ENCODE results near the gene RAE1. TPM values are rescaled to one million over a fixed set of nuclear protein-coding genes. Genes with fewer than 3 reads are reported as not detected.
A peak's percentile ranks its signal among the peaks of the same experiment; 100 is the strongest.

The RAE1 gene
- total RNA-seq, 1 donor from 2014 or later = 24.7 TPM

DNA sequence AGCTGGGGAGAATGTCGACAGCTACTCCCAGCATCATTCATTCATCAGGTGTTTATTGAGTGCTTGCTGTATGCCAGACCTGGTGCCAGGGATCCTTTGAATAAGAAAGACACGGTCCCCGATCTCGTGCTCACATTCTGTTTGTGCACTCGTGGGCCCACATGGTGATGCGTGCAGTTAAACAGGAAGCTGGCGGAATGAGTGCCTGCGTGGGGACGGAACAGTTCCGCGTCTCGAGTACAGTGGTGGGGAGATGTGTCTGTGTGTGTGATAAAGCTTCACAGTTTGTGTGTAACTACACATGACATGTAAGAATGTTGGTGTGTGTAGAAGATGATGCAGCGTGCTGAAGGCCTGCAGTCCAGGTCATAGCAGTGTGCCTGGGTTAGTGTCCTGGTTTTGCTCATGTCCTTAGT is 46.6 kb downstream of the RAE1 start:
- no peak for DNase-seq (ENCODE audit: extremely low spot score, unreplicated experiment)
- Mint-ChIP-seq H3K4me3 (ENCODE audit: unreplicated experiment) (no peak overlapping the region), H3K36me3 (ENCODE audit: unreplicated experiment) (peaks cover 19% of the 10 kb centered on the region), H3K4me1 (ENCODE audit: unreplicated experiment) (peaks cover 64% of the 10 kb centered on the region), H3K27ac (ENCODE audit: unreplicated experiment) (peak overlapping the region; percentile 52), H3K9me3 (ENCODE audit: unreplicated experiment) (no peaks in the 10 kb centered on the region), H3K27me3 (ENCODE audit: unreplicated experiment) (no peaks in the 10 kb centered on the region)
- no peak for TF ChIP-seq CTCF (IDR thresholded peaks at IDR 0.05)

DNA sequence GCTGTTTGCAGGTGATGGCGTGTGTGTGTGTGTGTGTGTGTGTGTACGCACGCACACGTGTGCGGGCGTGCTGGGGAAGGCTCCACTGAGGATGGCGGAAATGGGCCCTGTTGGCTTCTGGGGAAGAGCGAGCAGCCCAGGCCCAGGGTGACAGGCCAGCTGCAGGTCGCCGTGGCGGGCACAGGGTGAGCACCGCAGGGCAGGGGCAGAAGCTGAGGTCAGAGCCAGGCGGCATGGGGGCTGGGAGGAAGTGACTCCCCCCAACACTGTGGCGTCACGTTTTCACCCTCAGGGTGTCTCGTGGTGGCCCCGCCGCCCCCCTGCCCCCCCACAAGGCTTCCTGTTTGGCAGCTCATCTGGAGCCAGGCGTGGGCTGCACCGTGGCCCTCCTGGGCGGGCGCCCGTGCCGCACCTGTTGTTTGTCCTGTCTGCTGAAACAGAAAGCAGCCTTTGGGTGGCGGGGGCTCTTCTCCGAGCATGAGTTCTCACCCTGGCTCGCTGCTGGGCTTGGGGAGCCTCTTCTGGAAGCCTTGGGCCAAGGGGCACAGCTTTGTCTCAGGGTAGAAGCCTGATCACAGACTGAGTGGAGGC is 47.3 kb downstream of the RAE1 start:
- H3K9me3 Mint-ChIP-seq (ENCODE audit: unreplicated experiment) = no peaks in the 10 kb centered on the region
- no peak overlapping the region for H3K4me3 Mint-ChIP-seq (ENCODE audit: unreplicated experiment)
- peaks cover 19% of the 10 kb centered on the region for H3K36me3 Mint-ChIP-seq (ENCODE audit: unreplicated experiment)
- no peak for TF ChIP-seq CTCF (IDR thresholded peaks at IDR 0.05)
- no peak for DNase-seq (ENCODE audit: extremely low spot score, unreplicated experiment)
- no peaks in the 10 kb centered on the region for H3K27me3 Mint-ChIP-seq (ENCODE audit: unreplicated experiment)
- peak overlapping the region; percentile 76 for H3K27ac Mint-ChIP-seq (ENCODE audit: unreplicated experiment)
- peaks cover 57% of the 10 kb centered on the region for H3K4me1 Mint-ChIP-seq (ENCODE audit: unreplicated experiment)

DNA sequence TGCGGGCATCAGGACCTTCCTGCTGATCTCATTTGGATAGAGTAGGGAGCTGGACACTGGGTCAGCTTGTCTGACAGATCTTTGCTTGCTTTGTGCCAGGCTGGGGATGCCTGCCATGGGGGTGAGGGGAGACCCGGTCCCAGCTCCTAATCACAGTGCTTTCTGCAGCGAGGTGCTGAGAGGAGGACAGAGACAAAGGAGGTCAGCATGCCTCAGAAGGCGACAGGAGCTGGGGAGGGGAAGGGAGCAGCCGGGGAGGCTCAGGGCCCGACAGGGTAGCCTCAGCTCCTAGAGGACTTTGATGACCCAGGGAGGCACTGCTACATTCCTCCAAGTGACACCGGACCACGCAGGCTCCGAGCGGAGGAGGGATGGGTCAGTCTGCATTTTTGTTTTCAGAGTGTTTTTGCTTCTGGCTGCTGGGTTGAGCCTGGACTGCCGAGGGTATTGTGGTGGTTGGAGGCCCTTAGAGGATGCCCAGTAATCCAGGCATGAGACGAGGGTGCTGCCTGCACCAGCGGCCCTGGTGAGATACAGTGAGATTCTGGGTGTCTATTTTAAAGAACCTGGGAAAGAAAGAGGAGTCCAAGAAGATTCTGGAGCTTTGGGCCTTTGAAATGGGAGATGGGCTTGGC is 48.0 kb downstream of the RAE1 start:
- H3K4me3 Mint-ChIP-seq (ENCODE audit: unreplicated experiment) = peak overlapping the region; percentile 20
- H3K9me3 Mint-ChIP-seq (ENCODE audit: unreplicated experiment) = no peaks in the 10 kb centered on the region
- H3K36me3 Mint-ChIP-seq (ENCODE audit: unreplicated experiment) = peaks cover 16% of the 10 kb centered on the region
- peak overlapping the region; percentile 76 for H3K27ac Mint-ChIP-seq (ENCODE audit: unreplicated experiment)
- TF ChIP-seq CTCF (IDR thresholded peaks at IDR 0.05) = no peak
- no peak for DNase-seq (ENCODE audit: extremely low spot score, unreplicated experiment)
- H3K27me3 Mint-ChIP-seq (ENCODE audit: unreplicated experiment) = no peaks in the 10 kb centered on the region
- H3K4me1 Mint-ChIP-seq (ENCODE audit: unreplicated experiment) = peaks cover 51% of the 10 kb centered on the region

DNA sequence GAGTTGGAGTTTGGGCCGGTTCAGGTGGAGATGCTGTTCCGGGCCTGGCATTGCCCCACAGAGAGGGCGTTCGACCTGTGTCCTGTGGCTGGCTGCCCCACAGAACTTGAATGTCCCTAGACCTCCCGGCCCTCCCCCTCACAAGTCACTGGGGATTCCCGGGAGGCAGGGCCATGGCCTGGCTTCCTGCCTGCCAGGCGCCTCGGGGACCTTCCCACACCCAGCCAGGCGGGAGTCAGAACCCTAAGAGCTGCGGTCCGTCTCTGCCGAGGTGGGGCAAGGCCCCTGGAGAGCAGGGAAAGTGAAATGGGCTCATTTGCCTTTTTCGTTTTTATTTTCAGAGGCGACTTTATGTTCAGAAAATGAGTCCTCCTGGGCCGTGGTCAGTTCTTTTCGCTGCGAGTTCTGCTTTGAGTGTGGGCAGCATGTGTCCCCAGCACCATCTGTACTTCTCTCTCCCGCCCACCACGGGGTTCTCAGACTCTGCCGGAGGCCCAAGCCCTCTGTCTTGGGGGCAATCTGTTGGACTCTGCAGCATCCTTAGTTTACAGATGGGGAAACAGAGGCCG is 48.6 kb downstream of the RAE1 start:
- DNase-seq (ENCODE audit: extremely low spot score, unreplicated experiment) = no peak
- Mint-ChIP-seq H3K36me3 (ENCODE audit: unreplicated experiment) (peaks cover 16% of the 10 kb centered on the region), H3K9me3 (ENCODE audit: unreplicated experiment) (no peaks in the 10 kb centered on the region), H3K4me3 (ENCODE audit: unreplicated experiment) (no peak overlapping the region), H3K27me3 (ENCODE audit: unreplicated experiment) (no peaks in the 10 kb centered on the region), H3K4me1 (ENCODE audit: unreplicated experiment) (peaks cover 45% of the 10 kb centered on the region), H3K27ac (ENCODE audit: unreplicated experiment) (peak overlapping the region; percentile 76)
- no peak for TF ChIP-seq CTCF (IDR thresholded peaks at IDR 0.05)

DNA sequence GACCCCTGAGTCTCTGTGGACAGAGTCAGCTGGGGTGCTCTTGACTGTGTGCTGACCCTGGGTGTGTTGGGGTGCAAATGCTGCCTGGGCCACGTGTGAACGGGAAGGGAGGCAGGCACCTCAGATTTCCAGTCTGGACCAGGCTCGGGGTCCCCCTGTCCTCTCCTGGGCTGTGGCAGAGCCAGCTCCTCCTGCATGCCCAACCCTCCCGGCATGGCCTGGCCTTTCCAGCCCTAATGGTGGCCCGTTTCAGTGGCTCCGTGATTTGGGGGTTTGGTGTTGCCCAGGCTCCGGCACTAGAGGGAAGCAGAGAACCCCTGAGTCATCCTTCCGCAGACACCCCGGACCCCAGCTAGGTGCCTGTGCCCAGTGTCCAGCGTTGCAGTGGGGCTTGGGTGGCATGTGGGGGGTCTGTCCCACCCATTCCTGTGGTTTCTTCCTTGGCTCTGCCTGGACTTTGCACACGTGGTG is 49.2 kb downstream of the RAE1 start:
- peaks cover 16% of the 10 kb centered on the region for H3K36me3 Mint-ChIP-seq (ENCODE audit: unreplicated experiment)
- no peak for DNase-seq (ENCODE audit: extremely low spot score, unreplicated experiment)
- peak overlapping the region; percentile 76 for H3K27ac Mint-ChIP-seq (ENCODE audit: unreplicated experiment)
- peaks cover 39% of the 10 kb centered on the region for H3K4me1 Mint-ChIP-seq (ENCODE audit: unreplicated experiment)
- TF ChIP-seq CTCF (IDR thresholded peaks at IDR 0.05) = no peak
- no peak overlapping the region for H3K4me3 Mint-ChIP-seq (ENCODE audit: unreplicated experiment)
- no peaks in the 10 kb centered on the region for H3K27me3 Mint-ChIP-seq (ENCODE audit: unreplicated experiment)
- no peaks in the 10 kb centered on the region for H3K9me3 Mint-ChIP-seq (ENCODE audit: unreplicated experiment)

All from osteocyte (in vitro differentiated cells).